Measurements from ENCODE around the gene KCNQ1.

DNA sequence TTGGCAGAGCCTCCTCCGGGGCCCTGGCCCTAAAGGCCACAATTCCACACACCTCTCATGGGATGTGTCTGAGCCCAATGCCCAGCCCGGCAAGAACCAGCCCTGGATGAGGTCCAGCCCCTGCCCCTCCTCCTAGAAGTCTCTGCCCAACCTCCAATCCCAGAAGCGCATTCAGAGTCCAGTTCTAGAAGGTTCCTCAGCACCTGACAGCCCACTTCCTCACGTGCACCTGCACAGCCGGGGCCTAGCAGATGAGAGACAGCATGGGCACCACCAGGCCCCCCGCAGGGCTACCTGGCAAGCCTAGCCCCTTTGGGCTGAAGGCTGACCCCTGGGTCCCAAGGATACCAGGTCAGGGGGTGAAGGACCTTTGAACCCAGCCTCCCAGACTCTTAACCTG is 452.2 kb downstream of the KCNQ1 start:
- TF ChIP-seq, protein P1, sequence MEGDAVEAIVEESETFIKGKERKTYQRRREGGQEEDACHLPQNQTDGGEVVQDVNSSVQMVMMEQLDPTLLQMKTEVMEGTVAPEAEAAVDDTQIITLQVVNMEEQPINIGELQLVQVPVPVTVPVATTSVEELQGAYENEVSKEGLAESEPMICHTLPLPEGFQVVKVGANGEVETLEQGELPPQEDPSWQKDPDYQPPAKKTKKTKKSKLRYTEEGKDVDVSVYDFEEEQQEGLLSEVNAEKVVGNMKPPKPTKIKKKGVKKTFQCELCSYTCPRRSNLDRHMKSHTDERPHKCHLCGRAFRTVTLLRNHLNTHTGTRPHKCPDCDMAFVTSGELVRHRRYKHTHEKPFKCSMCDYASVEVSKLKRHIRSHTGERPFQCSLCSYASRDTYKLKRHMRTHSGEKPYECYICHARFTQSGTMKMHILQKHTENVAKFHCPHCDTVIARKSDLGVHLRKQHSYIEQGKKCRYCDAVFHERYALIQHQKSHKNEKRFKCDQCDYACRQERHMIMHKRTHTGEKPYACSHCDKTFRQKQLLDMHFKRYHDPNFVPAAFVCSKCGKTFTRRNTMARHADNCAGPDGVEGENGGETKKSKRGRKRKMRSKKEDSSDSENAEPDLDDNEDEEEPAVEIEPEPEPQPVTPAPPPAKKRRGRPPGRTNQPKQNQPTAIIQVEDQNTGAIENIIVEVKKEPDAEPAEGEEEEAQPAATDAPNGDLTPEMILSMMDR (IDR thresholded peaks at IDR 0.05), result no peak
- no peak for TF ChIP-seq POLR2AphosphoS5 (IDR thresholded peaks at IDR 0.05)
- no peak for TF ChIP-seq EP300 (IDR thresholded peaks at IDR 0.05; ENCODE audit: low read depth)
- no peak for TF ChIP-seq POLR2A (IDR thresholded peaks at IDR 0.05)
